ENCODE measurements around the gene PLSCR2.

GRCh38 chr3:146416366-146416765, 53.0 kb downstream of the PLSCR2 start:
- TF ChIP-seq SUZ12 (IDR thresholded peaks at IDR 0.05; ENCODE audit: low read length) (no peak), SP1 (IDR thresholded peaks at IDR 0.05; ENCODE audit: low read depth, low read length) (no peak)
